Coronary artery (tissue), 2 donors: Measurements from ENCODE around the gene XIAP.

Source experiments
- DNase-seq: peaks from one replicate; pipeline ENCODE4 v3.0.0-alpha.2; 2017; ENCODE audit warnings: low spot score
- H3K27ac ChIP-seq, 2 donors: fragments of 200-600 bp; sonication (generic); one replicate each; pipeline ENCODE4 v1.5.1; 2016 to 2019
- H3K4me3 ChIP-seq: fragments of 200-600 bp; sonication (generic); 2 replicates; pipeline ENCODE4 v1.5.1; 2016; ENCODE audit warnings: mild to moderate bottlenecking, moderate library complexity
- TF ChIP-seq, protein P1 (sequence below): fragments of 200-600 bp; sonication (generic); IDR thresholded peaks from one replicate; pipeline ENCODE4 v1.5.1; 2019; ENCODE audit warnings: antibody characterized with exemption

Gene XIAP

DNA sequence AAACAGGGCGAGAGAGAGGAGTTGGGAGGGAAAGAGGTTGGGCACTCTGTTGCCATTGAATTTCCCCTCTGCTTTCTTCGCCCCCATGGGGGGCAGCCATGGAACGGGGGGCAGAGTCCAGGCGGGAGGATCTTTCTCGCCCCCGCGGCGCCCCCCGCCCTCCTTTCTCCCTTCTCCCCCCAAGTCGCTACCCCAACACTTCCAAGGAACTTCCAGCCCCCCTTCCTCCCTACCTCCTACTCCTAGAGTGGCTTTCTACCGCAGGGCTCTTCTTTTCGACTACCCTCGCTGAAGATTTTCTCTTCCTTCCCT lies 101.1 kb downstream of the XIAP start:
- Histone ChIP-seq H3K4me3 (peak overlapping the region; percentile 79), H3K27ac (peak overlapping the region; percentile 97 to 98)
- TF ChIP-seq, protein P1, sequence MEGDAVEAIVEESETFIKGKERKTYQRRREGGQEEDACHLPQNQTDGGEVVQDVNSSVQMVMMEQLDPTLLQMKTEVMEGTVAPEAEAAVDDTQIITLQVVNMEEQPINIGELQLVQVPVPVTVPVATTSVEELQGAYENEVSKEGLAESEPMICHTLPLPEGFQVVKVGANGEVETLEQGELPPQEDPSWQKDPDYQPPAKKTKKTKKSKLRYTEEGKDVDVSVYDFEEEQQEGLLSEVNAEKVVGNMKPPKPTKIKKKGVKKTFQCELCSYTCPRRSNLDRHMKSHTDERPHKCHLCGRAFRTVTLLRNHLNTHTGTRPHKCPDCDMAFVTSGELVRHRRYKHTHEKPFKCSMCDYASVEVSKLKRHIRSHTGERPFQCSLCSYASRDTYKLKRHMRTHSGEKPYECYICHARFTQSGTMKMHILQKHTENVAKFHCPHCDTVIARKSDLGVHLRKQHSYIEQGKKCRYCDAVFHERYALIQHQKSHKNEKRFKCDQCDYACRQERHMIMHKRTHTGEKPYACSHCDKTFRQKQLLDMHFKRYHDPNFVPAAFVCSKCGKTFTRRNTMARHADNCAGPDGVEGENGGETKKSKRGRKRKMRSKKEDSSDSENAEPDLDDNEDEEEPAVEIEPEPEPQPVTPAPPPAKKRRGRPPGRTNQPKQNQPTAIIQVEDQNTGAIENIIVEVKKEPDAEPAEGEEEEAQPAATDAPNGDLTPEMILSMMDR = no peak
- DNase-seq = no peak

DNA sequence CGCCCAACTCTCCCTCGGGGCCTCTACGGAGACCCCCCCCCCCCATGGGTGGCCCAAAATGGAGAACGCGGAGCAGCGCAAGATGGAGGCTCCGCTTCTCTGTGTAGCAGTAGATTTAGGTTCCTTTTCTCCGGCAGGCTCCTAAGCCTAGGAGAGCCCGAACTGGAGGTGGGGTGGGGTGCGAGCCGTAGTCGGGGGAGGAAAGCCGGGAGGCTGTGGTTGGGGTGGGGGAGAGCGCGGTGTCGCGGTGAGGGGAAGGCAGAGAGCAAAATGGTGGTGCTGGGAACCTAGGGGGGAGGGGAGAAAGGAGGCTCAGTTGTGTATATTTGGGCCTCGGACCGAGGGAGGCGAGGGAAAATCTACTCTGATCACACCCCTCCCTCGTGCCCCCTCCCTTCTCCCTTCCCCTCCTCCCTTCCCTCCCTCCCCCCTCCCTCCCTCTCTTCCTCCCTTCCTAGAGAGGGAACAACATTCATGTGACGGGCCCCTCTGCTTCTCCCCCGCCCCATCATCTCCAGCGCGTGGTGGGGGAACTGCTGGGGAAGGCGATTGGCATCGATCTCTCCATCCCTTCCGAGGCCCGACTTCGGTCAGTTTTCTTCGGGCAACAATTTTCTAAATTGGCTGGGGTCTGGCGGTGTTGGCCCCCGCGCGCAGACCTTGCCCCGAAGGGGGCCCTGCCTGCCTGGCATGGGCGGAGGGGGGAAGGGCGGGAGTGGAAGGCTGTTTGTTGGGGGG lies 101.6 kb downstream of the XIAP start, which contains the start of gene STAG2:
TSS of gene STAG2 (plus strand) at position 439 of the 738 bp plus-strand sequence. CDS start 60,922 bp downstream, outside the sequence.
- H3K27ac ChIP-seq = peak within 1 kb of the TSS; percentile 97 to 98
- H3K4me3 ChIP-seq = peak within 1 kb of the TSS; percentile 79
- peak; percentile 81 for DNase-seq
- TF ChIP-seq, protein P1 = no peak

GRCh38 chrX:123962006-123962467 lies 102.2 kb downstream of the XIAP start:
- Histone ChIP-seq H3K27ac (peak overlapping the region; percentile 97 to 98), H3K4me3 (peak overlapping the region; percentile 79)
- TF ChIP-seq, protein P1 = no peak
- no peak for DNase-seq

GRCh38 chrX:123962794-123963373 lies 103.0 kb downstream of the XIAP start:
- TF ChIP-seq, protein P1 = no peak
- Histone ChIP-seq H3K27ac (peak overlapping the region; percentile 97 to 98), H3K4me3 (peak overlapping the region; percentile 79)
- DNase-seq = peak; percentile 94
